ENCODE measurements around the gene ZMPSTE24.
"Not testable (repeated sequence)": the region's sequence is repeated elsewhere in the genome, so short reads cannot be mapped to it uniquely, and the experiment has no call there.

Gene ZMPSTE24

DNA sequence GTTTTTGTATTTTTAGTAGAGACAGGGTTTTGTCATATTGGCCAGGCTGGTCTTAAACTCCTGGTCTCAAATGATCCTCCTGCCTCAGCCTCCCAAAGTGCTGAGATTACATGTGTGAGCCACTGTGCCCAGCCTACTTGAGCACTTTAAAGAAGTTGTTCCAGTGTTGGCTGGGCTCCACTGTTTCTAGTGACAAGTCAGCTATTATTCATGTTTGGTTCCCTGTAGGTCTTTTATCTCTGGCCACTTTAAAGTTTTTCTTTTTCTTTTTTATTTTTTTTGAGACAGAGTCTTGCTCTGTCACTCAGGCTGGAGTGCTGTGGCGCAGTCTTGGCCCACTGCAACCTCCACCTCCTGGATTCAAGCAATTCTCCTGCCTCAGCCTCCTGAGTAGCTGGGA is 73.4 kb downstream of the ZMPSTE24 start:
- not testable (repeated sequence) for DNase-seq

GRCh38 chr1:40332695-40333094 is 74.7 kb downstream of the ZMPSTE24 start:
- DNase-seq: no peak

DNA sequence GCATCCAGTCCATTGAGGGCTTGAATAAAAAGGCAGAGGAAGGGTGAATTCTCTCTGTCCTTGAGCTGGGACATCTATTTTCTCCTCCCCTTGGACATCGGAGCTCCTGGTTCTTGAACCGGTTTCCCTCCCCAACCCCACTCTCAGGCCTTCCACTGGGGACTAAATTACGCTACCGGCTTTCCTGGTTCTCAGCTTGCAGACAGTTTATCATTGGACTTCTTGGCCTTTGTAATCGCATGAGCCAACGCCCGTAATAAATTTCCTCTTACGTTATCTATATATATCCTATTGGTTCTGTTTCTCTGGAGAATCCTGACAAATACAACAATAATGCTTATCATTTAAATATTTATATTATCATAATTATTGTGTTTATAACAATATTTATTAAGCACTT is 79.4 kb downstream of the ZMPSTE24 start:
- DNase-seq: no peak

DNA sequence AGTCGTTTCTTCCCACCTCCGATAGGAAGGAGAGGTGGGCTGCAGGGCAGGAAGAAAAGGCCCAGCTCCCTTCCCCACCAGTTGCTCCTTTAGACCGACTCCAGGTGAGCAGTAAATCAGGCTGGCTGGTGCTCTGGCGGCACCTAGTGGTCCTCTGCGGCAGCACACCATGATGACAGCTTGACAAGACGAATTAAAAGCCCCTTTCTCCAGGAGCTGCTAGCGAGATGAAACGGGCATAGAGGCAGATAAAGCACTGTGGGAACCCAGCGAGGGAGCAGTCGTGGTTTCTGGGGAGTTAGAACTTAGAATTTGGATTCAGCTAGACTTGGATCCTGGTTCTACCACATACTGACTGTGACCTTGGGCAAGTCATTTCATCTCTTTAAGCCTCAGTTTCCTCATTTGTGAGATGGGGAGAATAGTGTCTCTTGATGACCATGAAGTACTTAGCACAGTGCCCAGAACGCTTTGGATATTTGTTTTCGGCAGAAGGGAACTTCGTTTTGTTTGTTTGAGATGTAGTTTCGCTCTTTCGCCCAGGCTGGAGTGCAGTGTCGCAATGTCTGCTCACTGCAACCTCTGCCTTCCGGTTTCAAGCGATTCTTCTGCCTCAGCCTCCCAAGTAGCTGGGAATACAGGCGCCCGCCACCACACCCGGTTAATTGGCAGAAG is 80.8 kb downstream of the ZMPSTE24 start:
- peak; percentile 62 for DNase-seq

DNA sequence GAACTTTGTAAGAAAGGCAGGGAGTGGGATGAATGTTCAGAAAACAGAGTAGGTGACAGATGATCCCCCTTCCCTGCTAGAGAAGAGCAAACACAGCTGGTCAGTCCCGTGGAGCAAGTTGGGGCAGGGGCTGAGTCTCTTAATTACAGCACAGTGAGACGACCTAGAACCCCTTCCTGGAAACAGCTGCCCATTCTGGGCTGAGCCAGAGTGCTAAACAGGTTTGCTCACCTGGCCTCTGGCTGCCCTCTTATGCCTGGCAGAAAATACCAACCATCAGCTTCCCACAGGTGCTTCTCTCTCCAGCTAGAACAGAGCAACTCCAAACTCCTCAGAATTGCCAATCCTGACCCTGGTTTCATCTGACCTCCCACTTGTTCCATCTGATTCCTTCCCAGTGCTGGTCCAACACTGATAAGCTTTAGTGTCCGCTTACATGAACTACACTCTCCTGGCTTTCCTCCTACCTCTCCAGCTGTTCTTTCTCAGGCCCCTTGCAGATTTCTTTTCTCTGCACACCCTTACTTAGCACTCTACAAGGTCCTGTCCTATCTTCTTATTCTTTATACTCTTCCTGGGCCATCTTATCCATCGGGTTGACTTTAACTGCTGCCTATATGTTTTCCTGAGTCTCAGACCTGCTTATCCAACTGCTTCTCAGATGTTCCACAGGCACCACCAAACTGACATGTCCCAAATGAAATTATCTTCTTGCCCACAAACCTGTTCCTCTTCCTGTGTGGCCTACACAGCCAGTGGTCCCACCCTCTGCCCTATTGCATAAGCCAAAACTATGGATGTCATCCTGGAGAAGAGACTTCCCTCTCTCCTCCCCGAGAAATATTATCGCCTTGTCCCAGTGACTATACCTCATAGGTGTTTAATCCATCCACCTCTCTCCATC is 81.6 kb downstream of the ZMPSTE24 start:
- no peak for DNase-seq

DNA sequence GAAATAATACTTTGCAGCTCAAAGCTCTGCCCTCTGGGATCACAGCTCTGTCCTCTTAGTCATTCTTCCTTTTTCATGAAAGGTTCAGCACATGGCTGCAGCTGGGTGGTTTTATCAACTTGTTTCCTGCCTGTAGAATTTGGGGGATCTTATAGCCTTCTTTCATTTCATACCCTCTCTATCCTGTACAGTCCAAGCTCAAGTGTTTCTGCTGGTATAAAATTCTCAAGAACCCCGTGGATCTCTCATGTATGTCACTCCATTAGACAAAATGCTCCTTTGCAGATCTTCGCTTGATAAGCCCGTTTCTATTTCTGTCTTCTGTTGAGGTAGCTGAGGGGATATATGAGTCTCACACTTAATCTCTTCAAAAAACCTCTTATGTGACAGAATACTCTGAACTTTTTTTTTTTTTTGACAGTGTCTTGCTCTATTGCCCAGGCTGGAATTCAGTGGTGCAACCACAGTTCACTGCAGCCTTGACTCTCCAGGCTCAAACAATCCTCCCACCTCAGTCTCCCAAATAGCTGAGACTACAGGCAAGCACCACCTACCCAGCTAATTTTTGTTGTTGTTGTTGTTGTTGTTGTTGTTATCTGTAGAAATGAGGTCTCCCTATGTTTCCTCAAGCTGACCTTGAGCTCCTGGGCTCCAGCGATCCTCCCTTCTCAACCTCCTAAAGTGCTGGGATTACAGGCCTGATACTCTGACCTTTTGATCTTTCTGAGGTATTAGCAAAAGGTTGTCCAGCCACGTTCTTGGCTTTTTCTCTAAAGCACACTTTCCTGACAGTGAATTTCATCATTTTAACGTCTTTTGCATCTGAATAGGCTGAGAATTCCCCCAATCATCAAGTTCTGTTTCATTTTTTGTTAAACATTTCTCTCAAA is 83.7 kb downstream of the ZMPSTE24 start:
- DNase-seq: no peak

DNA sequence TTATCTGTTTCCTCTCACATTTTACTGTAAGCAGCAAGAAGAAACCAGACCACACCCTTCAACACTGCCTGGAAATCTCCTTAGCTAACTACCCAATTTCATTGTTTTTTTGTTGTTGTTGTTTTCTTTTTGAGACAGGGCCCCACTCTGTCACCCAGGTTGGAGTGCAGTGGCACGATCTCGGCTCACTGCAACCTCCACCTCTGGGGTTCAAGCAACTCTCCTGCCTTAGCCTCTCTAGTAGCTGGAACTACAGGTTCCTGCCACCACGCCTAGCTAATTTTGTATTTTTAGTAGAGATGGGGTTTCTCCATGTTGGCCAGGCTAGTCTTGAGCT is 84.3 kb downstream of the ZMPSTE24 start:
- DNase-seq: not testable (repeated sequence)
